Tibial nerve (tissue), 4 donors: ENCODE results near the gene BPIFB1.

Experiments
- CTCF ChIP-seq, 5 experiments: fragments of 200-600 bp in 3 of 5; fragments of 450-650 bp in 2 of 5; sonication (generic) in 3 of 5; IDR thresholded peaks; one replicate each; pipeline ENCODE4 v1.5.1; 2016 to 2019; ENCODE audit warnings: antibody characterized with exemption in 5 of 5, mild to moderate bottlenecking in 3 of 5, moderate library complexity in 2 of 5
- EP300 ChIP-seq, 2 donors: sonication (generic); formaldehyde crosslinking; IDR thresholded peaks; one replicate each; pipeline ENCODE4 v1.6.1; 2017; ENCODE audit warnings: antibody characterized with exemption in 2 of 2, mild to moderate bottlenecking in 1 of 2
- POLR2A ChIP-seq, 2 donors: fragments of 450-650 bp; IDR thresholded peaks; one replicate each; pipeline ENCODE4 v1.6.1; 2017; ENCODE audit warnings: antibody characterized with exemption in 2 of 2, mild to moderate bottlenecking in 2 of 2, moderate library complexity in 2 of 2

GRCh38 chr20:33236351-33236750 is 46.7 kb upstream of the BPIFB1 start:
- TF ChIP-seq CTCF (IDR thresholded peaks at IDR 0.05) = no peak
- TF ChIP-seq POLR2A (IDR thresholded peaks at IDR 0.05) = no peak
- no peak for TF ChIP-seq EP300 (IDR thresholded peaks at IDR 0.05)
